GM23338 (cell line): ENCODE measurements around the gene NINL. TPM values are rescaled to one million over a fixed set of nuclear protein-coding genes. Genes with fewer than 3 reads are reported as not detected.

Experiments
- ATAC-seq: fragments of 200-7000 bp; cut with Tn5 transposase; 3 replicates; pipeline ENCODE4 v1.9.1; 2020
- DNase-seq: peaks from one replicate; pipeline ENCODE4 v3.0.0-alpha.2; 2015; ENCODE audit warnings: low spot score
- H2AFZ ChIP-seq: fragments of 200-600 bp; sonication (generic); 2 replicates; pipeline ENCODE4 v1.8.0; 2016; ENCODE audit warnings: antibody characterized with exemption, mild to moderate bottlenecking, moderate library complexity
- H3F3A ChIP-seq: fragments of 200-600 bp; sonication (generic); replicated peaks from 2 replicates; pipeline ENCODE4 v1.8.0; 2017; ENCODE audit warnings: antibody characterized with exemption, mixed run types, low read depth
- H3K27ac ChIP-seq: fragments of 200-600 bp; sonication (generic); 2 replicates; pipeline ENCODE4 v1.6.1; 2016; ENCODE audit warnings: low read depth
- H3K27me3 ChIP-seq: fragments of 200-600 bp; sonication (generic); 2 replicates; pipeline ENCODE4 v1.8.0; 2016; ENCODE audit warnings: mild to moderate bottlenecking, mixed run types, moderate library complexity; ENCODE audit not compliant: insufficient read depth
- H3K36me3 ChIP-seq: fragments of 200-600 bp; sonication (generic); 2 replicates; pipeline ENCODE4 v1.8.0; 2016; ENCODE audit warnings: mild to moderate bottlenecking; ENCODE audit not compliant: insufficient read depth
- H3K4me1 ChIP-seq: fragments of 200-600 bp; sonication (generic); 2 replicates; pipeline ENCODE4 v1.8.0; 2016; ENCODE audit warnings: mild to moderate bottlenecking, moderate library complexity; ENCODE audit not compliant: insufficient read depth
- H3K4me2 ChIP-seq: fragments of 200-600 bp; sonication (generic); 2 replicates; pipeline ENCODE4 v1.7.1; 2017; ENCODE audit warnings: mixed run types
- H3K4me3 ChIP-seq: fragments of 200-600 bp; sonication (generic); 2 replicates; pipeline ENCODE4 v1.6.1; 2016; ENCODE audit warnings: mixed run types
- H3K79me2 ChIP-seq: fragments of 200-600 bp; sonication (generic); replicated peaks from 2 replicates; pipeline ENCODE4 v1.8.0; 2017; ENCODE audit warnings: mild to moderate bottlenecking; ENCODE audit not compliant: insufficient read depth
- H3K9me2 ChIP-seq: fragments of 200-600 bp; sonication (generic); 2 replicates; pipeline ENCODE4 v1.8.0; 2017; ENCODE audit not compliant: insufficient read depth
- H4K20me1 ChIP-seq: fragments of 200-600 bp; sonication (generic); replicated peaks from 2 replicates; pipeline ENCODE4 v1.8.0; 2017; ENCODE audit warnings: mild to moderate bottlenecking; ENCODE audit not compliant: insufficient read depth
- H3K27ac Mint-ChIP-seq: 2 replicates; pipeline ENCODE4 v1.8.0; 2020; ENCODE audit warnings: inconsistent platforms, mild to moderate bottlenecking, moderate library complexity, mixed read lengths
- H3K27me3 Mint-ChIP-seq: 3 replicates; pipeline ENCODE4 v1.8.0; 2022; ENCODE audit warnings: low read depth, mild to moderate bottlenecking, moderate library complexity, mixed read lengths, inconsistent platforms; ENCODE audit not compliant: insufficient read depth, poor library complexity
- H3K36me3 Mint-ChIP-seq: 3 replicates; pipeline ENCODE4 v1.8.0; 2021; ENCODE audit warnings: low read depth, mild to moderate bottlenecking, inconsistent platforms, moderate library complexity, mixed read lengths
- H3K4me1 Mint-ChIP-seq: 3 replicates; pipeline ENCODE4 v1.8.0; 2020; ENCODE audit warnings: mild to moderate bottlenecking, inconsistent platforms, mixed read lengths
- H3K4me3 Mint-ChIP-seq: 3 replicates; pipeline ENCODE4 v1.8.0; 2021; ENCODE audit warnings: moderate library complexity, mild to moderate bottlenecking, inconsistent platforms, mixed read lengths
- H3K9me3 Mint-ChIP-seq: 3 replicates; pipeline ENCODE4 v1.8.0; 2020; ENCODE audit warnings: moderate library complexity, mild to moderate bottlenecking, inconsistent platforms, mixed read lengths
- EZH2 ChIP-seq: fragments of 200-600 bp; sonication (generic); IDR thresholded peaks from one replicate; pipeline ENCODE4 v1.8.0; 2017; ENCODE audit warnings: antibody characterized with exemption, mild to moderate bottlenecking, low read depth; ENCODE audit not compliant: unreplicated experiment
- JUNB ChIP-seq: IDR thresholded peaks from one replicate; pipeline ENCODE4 v1.6.1; 2016; ENCODE audit warnings: antibody characterized with exemption; ENCODE audit not compliant: unreplicated experiment
- STAT1 ChIP-seq: IDR thresholded peaks from one replicate; pipeline ENCODE4 v1.6.1; 2016; ENCODE audit warnings: antibody characterized with exemption; ENCODE audit not compliant: unreplicated experiment
- ZNF114 ChIP-seq: fragments of 250-450 bp; sonication (Bioruptor Pico); IDR thresholded peaks from 2 replicates; pipeline ENCODE4 v1.5.0; 2020; ENCODE audit warnings: mild to moderate bottlenecking, moderate library complexity
- ZNF331 ChIP-seq: fragments of 250-450 bp; sonication (Bioruptor Pico); IDR thresholded peaks from 2 replicates; pipeline ENCODE4 v1.5.0; 2020; ENCODE audit warnings: low read depth, mild to moderate bottlenecking, moderate library complexity
- polyA plus RNA-seq: library from polyadenylated mRNA; unstranded; fragments of >200 nt; fragmentation: Nextera tagmentation; extraction: Ambion mirVana; gene quantifications from 2 replicates; pipeline ENCODE4 v1.2.1, GENCODE V29; 2016
- total RNA-seq: library from RNA; depleted of rRNA; stranded (reverse); fragments of >200 nt; shearing (Covaris generic); gene quantifications from 2 replicates; pipeline ENCODE4 v1.2.3, GENCODE V29; 2014
- TF ChIP-seq, protein P1 (sequence below): IDR thresholded peaks from one replicate; pipeline ENCODE4 v1.6.1; 2018; ENCODE audit warnings: antibody characterized with exemption; ENCODE audit not compliant: unreplicated experiment
- TF ChIP-seq, protein P2 (sequence below): IDR thresholded peaks from 2 replicates; pipeline ENCODE4 v1.6.1; 2016; ENCODE audit warnings: antibody characterized with exemption
- TF ChIP-seq, protein P3 (sequence below), 2 experiments: fragments of 200-600 bp in 1 of 2; sonication (generic) in 1 of 2; conservative IDR thresholded peaks; 2 replicates each; pipeline versions ENCODE4 v1.5.1 to v1.6.1; 2016 to 2017; ENCODE audit warnings: antibody characterized with exemption in 2 of 2, low read depth in 2 of 2, mild to moderate bottlenecking in 2 of 2, moderate library complexity in 1 of 2

NINL gene
- total and polyA plus RNA-seq, 2 experiments from 2014 or later = 18.0 to 31.2 TPM

DNA sequence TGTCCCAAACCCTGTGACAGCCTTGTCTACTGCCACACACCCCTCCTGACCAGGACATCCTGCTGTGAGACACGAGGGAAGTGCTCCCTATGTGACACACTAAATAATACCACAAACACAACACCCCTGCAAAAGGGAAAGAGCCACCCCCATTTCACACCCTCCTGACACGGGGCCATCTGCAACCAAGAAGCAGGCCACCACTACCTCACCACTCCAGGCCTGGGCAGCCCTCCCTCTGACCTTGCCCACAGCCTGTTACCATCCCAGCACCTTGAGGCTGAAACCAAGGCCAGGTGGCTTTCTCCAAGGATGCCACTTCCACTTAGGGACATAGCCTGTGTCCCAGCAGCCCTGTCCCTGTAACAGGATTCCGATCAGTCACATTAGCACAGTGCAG lies 68.2 kb downstream of the NINL start (continued):
- TF ChIP-seq, protein P1, sequence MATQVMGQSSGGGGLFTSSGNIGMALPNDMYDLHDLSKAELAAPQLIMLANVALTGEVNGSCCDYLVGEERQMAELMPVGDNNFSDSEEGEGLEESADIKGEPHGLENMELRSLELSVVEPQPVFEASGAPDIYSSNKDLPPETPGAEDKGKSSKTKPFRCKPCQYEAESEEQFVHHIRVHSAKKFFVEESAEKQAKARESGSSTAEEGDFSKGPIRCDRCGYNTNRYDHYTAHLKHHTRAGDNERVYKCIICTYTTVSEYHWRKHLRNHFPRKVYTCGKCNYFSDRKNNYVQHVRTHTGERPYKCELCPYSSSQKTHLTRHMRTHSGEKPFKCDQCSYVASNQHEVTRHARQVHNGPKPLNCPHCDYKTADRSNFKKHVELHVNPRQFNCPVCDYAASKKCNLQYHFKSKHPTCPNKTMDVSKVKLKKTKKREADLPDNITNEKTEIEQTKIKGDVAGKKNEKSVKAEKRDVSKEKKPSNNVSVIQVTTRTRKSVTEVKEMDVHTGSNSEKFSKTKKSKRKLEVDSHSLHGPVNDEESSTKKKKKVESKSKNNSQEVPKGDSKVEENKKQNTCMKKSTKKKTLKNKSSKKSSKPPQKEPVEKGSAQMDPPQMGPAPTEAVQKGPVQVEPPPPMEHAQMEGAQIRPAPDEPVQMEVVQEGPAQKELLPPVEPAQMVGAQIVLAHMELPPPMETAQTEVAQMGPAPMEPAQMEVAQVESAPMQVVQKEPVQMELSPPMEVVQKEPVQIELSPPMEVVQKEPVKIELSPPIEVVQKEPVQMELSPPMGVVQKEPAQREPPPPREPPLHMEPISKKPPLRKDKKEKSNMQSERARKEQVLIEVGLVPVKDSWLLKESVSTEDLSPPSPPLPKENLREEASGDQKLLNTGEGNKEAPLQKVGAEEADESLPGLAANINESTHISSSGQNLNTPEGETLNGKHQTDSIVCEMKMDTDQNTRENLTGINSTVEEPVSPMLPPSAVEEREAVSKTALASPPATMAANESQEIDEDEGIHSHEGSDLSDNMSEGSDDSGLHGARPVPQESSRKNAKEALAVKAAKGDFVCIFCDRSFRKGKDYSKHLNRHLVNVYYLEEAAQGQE = no peak

DNA sequence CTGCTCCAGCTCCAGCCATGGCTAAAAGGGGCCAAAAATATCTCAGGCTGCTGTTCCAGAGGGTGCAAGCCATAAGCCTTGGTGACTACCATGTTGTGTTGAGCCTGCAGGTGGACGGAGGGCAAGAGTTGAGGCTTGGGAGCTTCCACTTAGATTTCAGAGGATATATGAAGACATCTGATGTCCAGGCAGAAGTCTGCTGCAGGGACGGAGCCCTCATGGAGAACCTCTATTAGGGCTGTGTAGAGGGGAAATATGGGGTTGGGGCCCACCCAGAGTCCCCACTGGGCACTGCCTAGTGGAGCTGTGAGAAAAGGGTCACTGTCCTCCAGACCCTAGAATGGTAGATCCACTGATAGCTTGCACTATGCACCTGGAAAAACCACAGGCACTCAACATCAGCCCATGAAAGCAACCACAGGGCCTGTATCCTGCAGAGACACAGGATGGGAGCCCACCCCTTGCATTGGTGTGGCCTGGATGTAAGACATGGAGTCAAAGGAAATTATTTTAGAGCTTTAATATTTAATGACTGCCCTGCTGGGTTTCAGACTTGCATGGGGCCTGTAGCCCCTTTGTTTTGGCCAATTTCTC lies 70.5 kb downstream of the NINL start:
- H3K9me2 ChIP-seq = no peaks in the 10 kb centered on the region
- Mint-ChIP-seq H3K36me3 (peaks cover 93% of the 10 kb centered on the region), H3K27ac (no peak overlapping the region), H3K9me3 (peaks cover 41% of the 10 kb centered on the region), H3K27me3 (peaks cover 17% of the 10 kb centered on the region), H3K4me3 (no peak overlapping the region), H3K4me1 (peaks cover 2% of the 10 kb centered on the region; the same call in 1 of the 3 replicates)
- H3K36me3 ChIP-seq = peaks cover 47% of the 10 kb centered on the region
- no peak overlapping the region for H3K4me2 ChIP-seq
- H3K27ac ChIP-seq = no peak overlapping the region
- no peaks in the 10 kb centered on the region for H3F3A ChIP-seq
- H3K4me1 ChIP-seq = no peaks in the 10 kb centered on the region
- H2AFZ ChIP-seq = no peak overlapping the region
- H3K27me3 ChIP-seq = no peaks in the 10 kb centered on the region
- ATAC-seq (no peak), DNase-seq (no peak)
- H3K79me2 ChIP-seq = 0 out of 2 replicates have a peak, but pooled peaks cover 3% of the 10 kb centered on the region
- H3K4me3 ChIP-seq = no peak overlapping the region
- no peaks in the 10 kb centered on the region for H4K20me1 ChIP-seq
- TF ChIP-seq JUNB (no peak), ZNF114 (no peak), STAT1 (no peak), EZH2 (no peak), ZNF331 (CRISPR knock-in tag) (no peak)
- TF ChIP-seq, protein P2, sequence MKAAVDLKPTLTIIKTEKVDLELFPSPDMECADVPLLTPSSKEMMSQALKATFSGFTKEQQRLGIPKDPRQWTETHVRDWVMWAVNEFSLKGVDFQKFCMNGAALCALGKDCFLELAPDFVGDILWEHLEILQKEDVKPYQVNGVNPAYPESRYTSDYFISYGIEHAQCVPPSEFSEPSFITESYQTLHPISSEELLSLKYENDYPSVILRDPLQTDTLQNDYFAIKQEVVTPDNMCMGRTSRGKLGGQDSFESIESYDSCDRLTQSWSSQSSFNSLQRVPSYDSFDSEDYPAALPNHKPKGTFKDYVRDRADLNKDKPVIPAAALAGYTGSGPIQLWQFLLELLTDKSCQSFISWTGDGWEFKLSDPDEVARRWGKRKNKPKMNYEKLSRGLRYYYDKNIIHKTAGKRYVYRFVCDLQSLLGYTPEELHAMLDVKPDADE = no peak
- TF ChIP-seq, protein P3, sequence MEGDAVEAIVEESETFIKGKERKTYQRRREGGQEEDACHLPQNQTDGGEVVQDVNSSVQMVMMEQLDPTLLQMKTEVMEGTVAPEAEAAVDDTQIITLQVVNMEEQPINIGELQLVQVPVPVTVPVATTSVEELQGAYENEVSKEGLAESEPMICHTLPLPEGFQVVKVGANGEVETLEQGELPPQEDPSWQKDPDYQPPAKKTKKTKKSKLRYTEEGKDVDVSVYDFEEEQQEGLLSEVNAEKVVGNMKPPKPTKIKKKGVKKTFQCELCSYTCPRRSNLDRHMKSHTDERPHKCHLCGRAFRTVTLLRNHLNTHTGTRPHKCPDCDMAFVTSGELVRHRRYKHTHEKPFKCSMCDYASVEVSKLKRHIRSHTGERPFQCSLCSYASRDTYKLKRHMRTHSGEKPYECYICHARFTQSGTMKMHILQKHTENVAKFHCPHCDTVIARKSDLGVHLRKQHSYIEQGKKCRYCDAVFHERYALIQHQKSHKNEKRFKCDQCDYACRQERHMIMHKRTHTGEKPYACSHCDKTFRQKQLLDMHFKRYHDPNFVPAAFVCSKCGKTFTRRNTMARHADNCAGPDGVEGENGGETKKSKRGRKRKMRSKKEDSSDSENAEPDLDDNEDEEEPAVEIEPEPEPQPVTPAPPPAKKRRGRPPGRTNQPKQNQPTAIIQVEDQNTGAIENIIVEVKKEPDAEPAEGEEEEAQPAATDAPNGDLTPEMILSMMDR (conservative IDR thresholded peaks at IDR 0.05; ENCODE audit: low read depth in 2 of 2) = no peak
- TF ChIP-seq, protein P1 = no peak
